Stimulated activated CD4-positive, alpha-beta T cell treated with anti-CD3 and anti-CD28 coated beads, Interleukin-12 subunit alpha, Interleukin-12 subunit beta, amount 100 ng/mL, for 4 hours (primary cell): ENCODE data around the gene TCF21.
"Not testable (repeated sequence)": the region's sequence is repeated elsewhere in the genome, so short reads cannot be mapped to it uniquely, and the experiment has no call there.

ENCODE experiments used
- DNase-seq: peaks from one replicate; pipeline ENCODE4 v3.0.0-alpha.2; 2020

Gene TCF21

DNA sequence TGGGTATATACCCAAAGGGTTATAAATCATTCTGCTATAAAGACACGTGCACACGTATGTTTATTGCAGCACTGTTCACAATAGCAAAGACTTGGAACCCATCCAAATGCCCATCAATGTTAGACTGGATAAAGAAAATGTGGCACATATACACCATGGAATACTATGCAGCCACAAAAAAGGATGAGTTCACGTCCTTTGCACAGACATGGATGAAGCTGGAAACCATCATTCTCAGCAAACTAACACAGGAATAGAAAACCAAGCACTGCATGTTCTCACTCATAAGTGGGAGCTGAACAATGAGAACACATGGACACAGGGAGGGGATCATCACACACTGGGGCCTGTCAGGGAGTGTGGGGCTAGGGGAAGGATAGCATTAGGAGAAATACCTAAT, 47.4 kb downstream of the TCF21 start:
- DNase-seq = not testable (repeated sequence)

DNA sequence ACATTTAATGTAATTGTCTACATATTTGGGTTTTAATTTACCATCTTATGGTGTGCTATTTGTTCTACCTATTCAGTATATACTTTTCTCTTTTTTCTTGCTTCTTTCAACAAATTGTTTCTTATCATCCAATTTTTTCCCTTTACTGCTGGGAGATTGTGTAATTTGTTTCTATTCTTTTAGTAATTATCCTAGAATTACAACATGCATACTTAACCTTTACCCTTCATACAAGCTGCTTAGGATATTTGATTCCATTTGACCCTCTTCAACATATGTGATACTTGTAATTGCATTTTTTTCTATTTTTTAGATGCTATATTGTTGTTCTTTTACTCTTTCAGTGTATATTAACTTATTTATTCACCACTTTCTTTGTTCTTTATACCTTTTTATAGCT, 49.0 kb downstream of the TCF21 start:
- no peak for DNase-seq

DNA sequence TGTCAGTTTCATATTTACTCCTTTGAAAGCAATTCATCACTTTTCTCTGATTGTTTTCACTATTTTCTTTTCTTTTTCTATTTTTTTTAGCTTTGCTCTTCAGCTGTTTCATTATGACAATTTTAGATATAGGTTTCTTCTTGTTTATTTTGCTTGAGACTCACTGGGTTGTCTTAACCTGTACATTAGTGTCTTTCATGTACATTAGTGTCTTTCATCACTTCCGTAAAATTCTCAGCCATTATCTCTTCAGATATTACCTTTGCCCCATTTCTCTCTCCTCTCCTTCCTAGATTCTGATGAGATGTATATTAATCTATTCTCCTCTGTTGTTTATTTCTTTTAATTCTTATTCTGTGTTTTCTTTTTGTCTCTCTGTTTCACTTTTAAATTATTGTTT, 49.6 kb downstream of the TCF21 start:
- DNase-seq = no peak

DNA sequence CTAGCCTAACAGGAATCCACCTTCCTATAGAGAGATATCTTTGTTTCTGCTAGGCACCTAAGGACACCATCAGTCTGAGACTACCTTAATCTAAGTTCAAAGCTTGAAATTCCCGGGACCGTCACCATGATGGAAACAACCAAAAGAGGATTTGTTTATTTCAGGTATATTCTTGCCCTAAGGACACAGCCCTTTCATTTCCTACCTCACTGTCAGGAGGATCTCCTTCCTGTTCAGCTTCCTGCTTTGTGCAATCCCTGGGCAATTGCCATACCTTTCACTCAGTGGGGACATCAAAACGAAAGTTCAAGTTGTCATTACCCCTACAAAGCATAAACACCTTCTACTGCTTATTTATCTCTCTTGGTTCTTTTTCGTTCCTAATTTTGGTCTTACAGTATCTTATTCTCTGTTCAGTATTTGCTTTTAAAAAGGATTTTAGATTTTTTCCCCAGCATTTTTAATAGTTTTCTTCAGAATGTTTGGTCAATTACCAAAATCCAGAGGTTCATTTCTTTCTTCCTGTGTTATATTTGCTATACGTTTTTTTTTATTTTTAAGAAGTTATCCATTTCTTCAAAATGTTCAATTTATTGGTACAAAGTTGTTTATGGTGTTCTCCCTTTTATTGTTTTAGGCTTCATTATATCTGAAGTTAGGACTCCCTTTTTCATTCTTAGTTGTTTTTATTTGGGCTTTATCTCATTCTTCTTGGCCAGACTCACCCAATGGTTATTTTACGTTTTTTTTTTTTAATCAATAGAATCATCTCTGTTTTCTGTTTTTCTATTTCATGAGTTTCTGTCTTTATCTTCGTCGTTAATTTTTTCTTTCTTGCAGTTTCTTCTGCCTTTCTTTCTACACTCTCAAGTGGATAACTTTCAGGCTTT, 51.1 kb downstream of the TCF21 start:
- no peak for DNase-seq
